NCI-H1105 treated with DMSO at 0.1 percent for 48 hours (cell line): ENCODE results near the gene ATAD1.

Experiments
- DNase-seq: peaks from one replicate; lab custom pipeline; 2025; lab: John Stamatoyannopoulos, UW

ATAD1 gene

GRCh38 chr10:87713707-87714106, 104.3 kb downstream of the ATAD1 start:
- no peak for DNase-seq

GRCh38 chr10:87712913-87713616, 105.0 kb downstream of the ATAD1 start:
- DNase-seq = no peak

- DNase-seq = no peak
These were observed 110.8 kb downstream of the ATAD1 start for GRCh38 chr10:87707254-87707653.

DNA sequence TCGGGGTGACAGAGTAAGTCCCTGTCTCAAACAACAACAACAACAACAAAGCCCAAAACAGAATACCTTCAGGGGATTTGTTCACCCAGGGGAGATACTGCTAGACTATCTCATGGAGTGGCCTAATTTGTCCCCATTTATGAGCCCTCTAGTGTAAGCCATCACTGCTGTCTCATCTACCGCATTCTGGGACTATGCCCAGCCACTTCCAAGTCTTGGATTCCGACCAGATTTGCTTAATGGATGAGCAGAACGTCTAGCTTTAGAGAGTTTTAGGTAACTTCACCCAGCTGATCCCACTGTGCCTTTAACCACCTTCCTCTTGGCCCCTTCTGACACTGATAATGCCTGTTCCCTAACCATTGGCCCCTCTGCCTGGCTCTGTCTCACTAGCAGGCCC, 111.3 kb downstream of the ATAD1 start:
- no peak for DNase-seq

DNA sequence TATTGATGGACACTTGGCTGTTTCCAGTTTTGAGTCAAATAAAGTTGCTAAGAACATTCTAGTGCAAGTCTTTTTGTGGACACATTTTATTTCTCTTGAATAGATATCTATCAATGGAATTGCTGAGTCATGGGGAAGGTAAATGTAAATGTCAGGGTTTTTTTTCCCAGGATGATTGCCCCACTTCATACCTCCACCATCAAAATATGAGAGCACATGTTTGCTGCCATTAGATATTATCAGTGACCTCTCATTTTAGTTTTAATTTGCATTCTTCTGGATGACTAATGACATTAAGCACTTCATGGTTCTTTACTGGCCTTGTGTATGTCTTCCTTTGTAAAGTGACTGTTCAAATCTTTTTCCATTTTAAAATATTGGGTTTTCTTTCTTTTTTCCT, 112.7 kb downstream of the ATAD1 start:
- no peak for DNase-seq

GRCh38 chr10:87703771-87704170, 114.3 kb downstream of the ATAD1 start:
- DNase-seq = no peak

DNA sequence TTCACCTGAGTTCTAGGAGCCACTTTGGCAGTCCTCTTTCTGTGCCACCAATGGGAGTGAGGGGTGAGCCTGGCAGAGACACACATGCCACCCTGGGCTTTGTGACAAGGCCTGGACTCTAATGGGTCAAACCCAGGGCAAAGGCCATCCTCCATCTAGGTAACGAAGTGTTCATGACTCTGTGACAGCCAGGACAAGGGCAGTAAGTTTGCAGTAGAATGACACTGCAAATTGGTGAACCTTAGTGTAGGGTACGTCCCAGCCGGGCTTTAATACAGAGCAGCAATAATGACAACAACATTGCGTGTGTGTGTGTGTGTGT, 115.1 kb downstream of the ATAD1 start:
- no peak for DNase-seq

DNA sequence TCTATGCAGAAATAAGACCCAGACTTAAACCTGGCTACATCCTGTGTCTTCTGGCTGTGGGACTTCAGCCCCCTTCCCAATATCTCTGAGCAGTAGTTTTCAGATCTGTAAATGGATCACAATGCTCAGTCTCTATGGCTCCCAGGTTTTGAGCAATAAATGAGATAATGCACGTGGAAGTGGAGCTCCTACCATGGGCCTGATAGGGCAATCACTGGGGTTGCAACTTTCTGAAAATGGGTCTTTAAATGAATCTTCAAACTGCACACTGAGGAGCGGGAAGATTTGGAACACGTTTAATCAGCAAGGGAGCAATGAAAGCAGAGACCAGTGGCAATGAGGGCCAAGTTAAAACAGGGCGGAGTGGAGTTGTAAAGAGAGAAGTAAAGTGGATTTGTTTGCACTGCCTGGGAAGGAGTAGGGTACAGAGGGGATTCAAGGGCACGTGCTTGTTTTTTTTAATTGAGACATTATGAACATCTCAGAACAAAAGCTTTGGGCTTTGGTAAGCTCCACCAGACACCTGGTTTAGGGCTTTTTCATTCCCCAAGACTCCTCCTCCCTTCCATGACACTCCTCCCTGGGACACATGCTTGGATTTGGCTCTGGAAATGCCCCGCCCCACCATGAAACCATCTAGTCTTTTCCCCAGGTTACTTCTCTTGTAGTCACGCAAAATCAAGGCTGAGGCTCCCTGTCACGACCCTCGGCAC, 115.6 kb downstream of the ATAD1 start:
- no peak for DNase-seq
